ENCODE measurements around the gene ESYT2.

The ESYT2 gene

DNA sequence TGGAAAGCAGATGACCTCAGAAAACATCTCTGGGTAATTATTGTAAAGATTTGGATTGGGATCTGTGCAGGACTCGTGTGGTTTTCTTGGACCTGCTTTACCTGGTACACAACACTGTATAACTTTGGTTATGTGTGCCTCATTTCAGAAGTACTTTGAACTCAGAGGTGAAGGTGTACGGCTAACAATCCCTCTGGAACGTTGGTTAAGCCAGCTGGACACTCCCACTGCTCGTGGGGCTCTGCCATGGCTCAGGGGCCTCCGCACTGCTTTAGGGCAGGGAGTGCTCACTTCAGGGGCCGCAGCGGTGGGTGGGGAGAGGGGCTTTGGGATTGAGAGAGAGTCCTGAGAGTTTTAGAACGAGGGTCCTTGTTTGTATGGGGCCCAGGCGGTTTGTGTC lies 40.6 kb upstream of the ESYT2 start:
- no peak overlapping the region for H3K9ac ChIP-seq (ENCODE audit: low read length)

DNA sequence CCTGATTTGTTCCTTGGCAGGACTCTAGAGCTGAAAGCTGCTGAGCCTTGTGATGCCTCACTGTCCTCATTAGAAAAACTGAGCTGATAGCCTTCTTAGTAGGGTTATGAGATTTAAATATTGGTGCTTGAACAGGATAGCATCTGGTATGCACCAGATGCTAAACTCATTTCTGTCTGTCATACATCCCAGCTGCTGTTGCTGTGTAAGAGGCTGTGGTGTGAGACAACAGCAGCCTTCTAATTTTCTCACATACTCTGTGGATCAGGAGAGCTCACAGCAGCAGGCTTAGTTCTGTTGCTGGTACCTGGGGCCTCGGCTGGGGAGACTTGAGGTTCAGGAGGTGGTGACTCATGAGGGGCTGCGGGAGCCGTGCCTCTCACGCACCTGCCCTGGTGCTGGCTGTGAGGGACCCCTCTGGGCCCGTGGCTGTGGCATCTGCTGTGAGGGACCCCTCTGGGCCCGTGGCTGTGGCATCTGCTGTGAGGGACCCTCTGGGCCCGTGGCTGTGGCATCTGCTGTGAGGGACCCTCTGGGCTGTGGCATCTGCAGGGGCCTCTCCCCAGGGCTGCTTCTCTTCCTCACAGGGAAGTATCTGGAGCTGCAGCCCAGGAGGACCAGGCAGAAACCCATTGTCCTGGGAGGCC lies 39.6 kb upstream of the ESYT2 start:
- no peaks in the 10 kb centered on the region for H3K9me2 ChIP-seq (replicated peaks; ENCODE audit: insufficient read depth, low read length)
- no peaks in the 10 kb centered on the region for H3K79me2 ChIP-seq (ENCODE audit: low read length)
- no peak overlapping the region for H3K4me2 ChIP-seq (ENCODE audit: low read depth, low read length)

More for the DNA sequence above, 40.6 kb upstream of the ESYT2 start:
- H3K79me2 ChIP-seq (ENCODE audit: low read length) = no peaks in the 10 kb centered on the region
- H3K9me2 ChIP-seq (replicated peaks; ENCODE audit: insufficient read depth, low read length) = no peaks in the 10 kb centered on the region
- no peak overlapping the region for H3K27ac ChIP-seq (ENCODE audit: low read length)
- H3K9me3 ChIP-seq (replicated peaks; ENCODE audit: insufficient read depth, low read length) = no peaks in the 10 kb centered on the region
- no peaks in the 10 kb centered on the region for H4K20me1 ChIP-seq (ENCODE audit: insufficient read depth, low read length)
- no peak for DNase-seq
- no peak overlapping the region for H2AFZ ChIP-seq (ENCODE audit: low read length)
- H3K4me2 ChIP-seq (ENCODE audit: low read depth, low read length) = no peak overlapping the region
- no peaks in the 10 kb centered on the region for H3F3A ChIP-seq (ENCODE audit: insufficient read depth, low read length)
- TF ChIP-seq EZH2 (optimal IDR thresholded peaks at IDR 0.05; ENCODE audit: low read depth, low read length) = no peak
- TF ChIP-seq EZH2phosphoT487 (IDR thresholded peaks at IDR 0.05; ENCODE audit: low read length) = no peak
- TF ChIP-seq, protein P1, sequence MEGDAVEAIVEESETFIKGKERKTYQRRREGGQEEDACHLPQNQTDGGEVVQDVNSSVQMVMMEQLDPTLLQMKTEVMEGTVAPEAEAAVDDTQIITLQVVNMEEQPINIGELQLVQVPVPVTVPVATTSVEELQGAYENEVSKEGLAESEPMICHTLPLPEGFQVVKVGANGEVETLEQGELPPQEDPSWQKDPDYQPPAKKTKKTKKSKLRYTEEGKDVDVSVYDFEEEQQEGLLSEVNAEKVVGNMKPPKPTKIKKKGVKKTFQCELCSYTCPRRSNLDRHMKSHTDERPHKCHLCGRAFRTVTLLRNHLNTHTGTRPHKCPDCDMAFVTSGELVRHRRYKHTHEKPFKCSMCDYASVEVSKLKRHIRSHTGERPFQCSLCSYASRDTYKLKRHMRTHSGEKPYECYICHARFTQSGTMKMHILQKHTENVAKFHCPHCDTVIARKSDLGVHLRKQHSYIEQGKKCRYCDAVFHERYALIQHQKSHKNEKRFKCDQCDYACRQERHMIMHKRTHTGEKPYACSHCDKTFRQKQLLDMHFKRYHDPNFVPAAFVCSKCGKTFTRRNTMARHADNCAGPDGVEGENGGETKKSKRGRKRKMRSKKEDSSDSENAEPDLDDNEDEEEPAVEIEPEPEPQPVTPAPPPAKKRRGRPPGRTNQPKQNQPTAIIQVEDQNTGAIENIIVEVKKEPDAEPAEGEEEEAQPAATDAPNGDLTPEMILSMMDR (IDR thresholded peaks at IDR 0.05; ENCODE audit: low read length) = no peak
- H3K4me1 ChIP-seq (ENCODE audit: low read length) = no peaks in the 10 kb centered on the region
- H3K36me3 ChIP-seq (replicated peaks; ENCODE audit: insufficient read depth, low read length) = no peaks in the 10 kb centered on the region
- no peaks in the 10 kb centered on the region for H3K27me3 ChIP-seq (replicated peaks; ENCODE audit: insufficient read depth, low read length)
- no peak overlapping the region for H3K4me3 ChIP-seq (ENCODE audit: low read length)

DNA sequence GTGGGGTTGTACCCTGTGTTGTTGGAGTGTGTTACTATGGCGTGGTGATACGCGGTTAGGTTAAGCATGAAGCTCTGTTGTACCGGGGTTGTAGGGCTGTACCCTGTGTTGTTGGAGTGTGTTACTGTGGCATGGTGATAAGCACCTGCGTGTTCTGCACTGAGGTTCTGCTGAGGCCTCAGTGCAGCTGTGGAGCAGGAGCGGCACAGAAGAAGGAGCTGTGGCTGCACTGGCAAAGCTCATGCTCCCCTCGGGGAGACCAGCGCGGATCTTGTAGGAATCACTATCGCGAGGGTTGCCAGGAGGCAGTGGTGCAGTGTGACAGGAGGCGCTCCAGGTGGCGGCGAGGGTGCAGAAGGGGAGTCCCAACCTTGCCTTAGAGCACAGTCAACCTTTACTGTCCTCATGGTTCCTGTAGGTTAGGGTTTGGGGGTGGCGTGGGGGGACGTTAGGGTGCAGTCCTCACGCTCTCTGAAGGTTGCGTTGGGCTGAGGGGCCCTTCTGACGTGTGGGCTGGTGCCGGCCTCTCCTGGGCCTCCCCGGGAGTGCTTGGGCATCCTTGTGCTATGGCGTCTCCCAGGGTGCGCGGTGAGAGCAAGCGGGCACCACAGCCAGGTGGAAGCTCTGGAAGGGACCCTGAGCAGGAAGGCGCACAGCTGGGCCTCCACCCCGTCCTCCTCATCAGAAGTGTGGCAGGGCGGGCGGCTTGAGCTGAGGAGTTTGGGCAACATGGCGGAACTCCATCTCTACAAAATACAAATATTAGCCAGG lies 38.1 kb upstream of the ESYT2 start:
- Histone ChIP-seq H4K20me1 (ENCODE audit: insufficient read depth, low read length) (no peaks in the 10 kb centered on the region), H3K9me2 (replicated peaks; ENCODE audit: insufficient read depth, low read length) (no peaks in the 10 kb centered on the region), H3K9ac (ENCODE audit: low read length) (no peak overlapping the region), H3K27ac (ENCODE audit: low read length) (no peak overlapping the region), H3K4me2 (ENCODE audit: low read depth, low read length) (no peak overlapping the region), H3K36me3 (replicated peaks; ENCODE audit: insufficient read depth, low read length) (no peaks in the 10 kb centered on the region), H3F3A (ENCODE audit: insufficient read depth, low read length) (no peaks in the 10 kb centered on the region), H3K79me2 (ENCODE audit: low read length) (no peaks in the 10 kb centered on the region), H3K27me3 (replicated peaks; ENCODE audit: insufficient read depth, low read length) (no peaks in the 10 kb centered on the region), H3K4me1 (ENCODE audit: low read length) (peaks cover 2% of the 10 kb centered on the region; the same call in 1 of the 2 replicates), H3K9me3 (replicated peaks; ENCODE audit: insufficient read depth, low read length) (no peaks in the 10 kb centered on the region), H3K4me3 (ENCODE audit: low read length) (no peak overlapping the region), H2AFZ (ENCODE audit: low read length) (no peak overlapping the region)
- DNase-seq = no peak
- TF ChIP-seq EZH2phosphoT487 (IDR thresholded peaks at IDR 0.05; ENCODE audit: low read length) = no peak
- TF ChIP-seq EZH2 (optimal IDR thresholded peaks at IDR 0.05; ENCODE audit: low read depth, low read length) = no peak
- TF ChIP-seq, protein P1 (IDR thresholded peaks at IDR 0.05; ENCODE audit: low read length) = no peak

More for the DNA sequence above, 39.6 kb upstream of the ESYT2 start:
- no peak overlapping the region for H3K9ac ChIP-seq (ENCODE audit: low read length)
- H3K4me3 ChIP-seq (ENCODE audit: low read length) = no peak overlapping the region
- H3K27ac ChIP-seq (ENCODE audit: low read length) = no peak overlapping the region
- no peaks in the 10 kb centered on the region for H3K36me3 ChIP-seq (replicated peaks; ENCODE audit: insufficient read depth, low read length)
- no peaks in the 10 kb centered on the region for H3F3A ChIP-seq (ENCODE audit: insufficient read depth, low read length)
- no peaks in the 10 kb centered on the region for H4K20me1 ChIP-seq (ENCODE audit: insufficient read depth, low read length)
- no peak for DNase-seq
- no peak overlapping the region for H2AFZ ChIP-seq (ENCODE audit: low read length)
- no peaks in the 10 kb centered on the region for H3K4me1 ChIP-seq (ENCODE audit: low read length)
- TF ChIP-seq, protein P1 (IDR thresholded peaks at IDR 0.05; ENCODE audit: low read length) = no peak
- TF ChIP-seq EZH2 (optimal IDR thresholded peaks at IDR 0.05; ENCODE audit: low read depth, low read length) (no peak), EZH2phosphoT487 (IDR thresholded peaks at IDR 0.05; ENCODE audit: low read length) (no peak)
- H3K9me3 ChIP-seq (replicated peaks; ENCODE audit: insufficient read depth, low read length) = no peaks in the 10 kb centered on the region
- H3K27me3 ChIP-seq (replicated peaks; ENCODE audit: insufficient read depth, low read length) = no peaks in the 10 kb centered on the region
